Esophagus squamous epithelium (tissue), 5 donors: Measurements from ENCODE around the gene ARAP2. TPM values are rescaled to one million over a fixed set of nuclear protein-coding genes. Genes with fewer than 3 reads are reported as not detected.

Source experiments
- DNase-seq: peaks from one replicate; lab custom pipeline; 2025; lab: John Stamatoyannopoulos, UW
- H3K27ac ChIP-seq, 4 donors: fragments of 200-600 bp; sonication (generic); one replicate each; pipeline ENCODE4 v1.5.1; 2016 to 2019; ENCODE audit warnings: mild to moderate bottlenecking in 1 of 4
- H3K27me3 ChIP-seq, 4 donors: fragments of 200-600 bp; sonication (generic); 1 replicate in 3 of 4; 2 replicates in 1 of 4; pipeline versions ENCODE4 v1.5.1 to v1.6.0; 2017 to 2021; ENCODE audit warnings: antibody characterized with exemption in 1 of 4
- H3K36me3 ChIP-seq, 3 donors: fragments of 200-600 bp; sonication (generic); one replicate each; pipeline ENCODE4 v1.5.1; 2016 to 2019
- H3K4me1 ChIP-seq, 3 donors: fragments of 200-600 bp; sonication (generic); one replicate each; pipeline ENCODE4 v1.5.1; 2017 to 2019
- H3K4me3 ChIP-seq, 4 donors: fragments of 200-600 bp; sonication (generic); 1 replicate in 3 of 4; 2 replicates in 1 of 4; pipeline ENCODE4 v1.5.1; 2016 to 2019; ENCODE audit warnings: mild to moderate bottlenecking in 2 of 4, moderate library complexity in 1 of 4
- H3K9me3 ChIP-seq, 3 donors: fragments of 200-600 bp; sonication (generic); one replicate each; pipeline ENCODE4 v1.5.1; 2016 to 2019
- CTCF ChIP-seq, 6 experiments: fragments of 450-650 bp in 4 of 6; fragments of 200-600 bp in 2 of 6; sonication (generic) in 2 of 6; IDR thresholded peaks; one replicate each; pipeline ENCODE4 v1.5.1; 2016 to 2019; ENCODE audit warnings: antibody characterized with exemption in 6 of 6, mild to moderate bottlenecking in 4 of 6, moderate library complexity in 4 of 6
- POLR2A ChIP-seq, 4 donors: fragments of 450-650 bp; IDR thresholded peaks; one replicate each; pipeline ENCODE4 v1.6.1; 2017; ENCODE audit warnings: antibody characterized with exemption in 4 of 4, mild to moderate bottlenecking in 4 of 4, moderate library complexity in 3 of 4
- WGBS, 2 donors: methylation state at CpG; one replicate each; pipeline ENCODE4 v1.1.5; 2018; 5-methylcytosine and 5-hydroxymethylcytosine counted together
- intact Hi-C: fragments of 100-400 bp; cut with DNase I; formaldehyde crosslinking; loops from one replicate; pipeline ENCODE4 v1.15.0; 2022
- total RNA-seq, 4 donors: library from RNA; depleted of rRNA; stranded (reverse); fragments of >200 nt; gene quantifications; one replicate each; pipeline ENCODE4 v1.1.0, GENCODE V29; 2016
- donor health status: DM: yes; HTN: yes; CAD: no.

The ARAP2 gene
- total RNA-seq, 4 donors from 2014 or later = 28.5 to 65.8 (median 46.9) TPM

GRCh38 chr4:36222702-36223101, 21.6 kb downstream of the ARAP2 start:
- WGBS, 2 donors = 77 to 90% methylated on average over 1 of the region's 1 CpG
- Histone ChIP-seq H3K36me3 (no peaks in the 10 kb centered on the region), H3K9me3 (no peaks in the 10 kb centered on the region), H3K4me3 (no peak overlapping the region), H3K4me1 (peaks cover 0 to 12% (median 3%) of the 10 kb centered on the region in 3 donors), H3K27me3 (no peaks in the 10 kb centered on the region), H3K27ac (no peak overlapping the region)
- no peak for TF ChIP-seq CTCF (IDR thresholded peaks at IDR 0.05)
- TF ChIP-seq POLR2A (IDR thresholded peaks at IDR 0.05) = no peak
- intact Hi-C loops = no loop called here
- no peak for DNase-seq

- H3K4me1 ChIP-seq = peaks cover 0 to 12% (median 3%) of the 10 kb centered on the region in 3 donors
- TF ChIP-seq CTCF (IDR thresholded peaks at IDR 0.05) (no peak), POLR2A (IDR thresholded peaks at IDR 0.05) (no peak)
- no peak overlapping the region for H3K27ac ChIP-seq
- no peaks in the 10 kb centered on the region for H3K27me3 ChIP-seq
- no peaks in the 10 kb centered on the region for H3K36me3 ChIP-seq
- H3K4me3 ChIP-seq = no peak overlapping the region
- DNase-seq = no peak
- no peaks in the 10 kb centered on the region for H3K9me3 ChIP-seq
- intact Hi-C loops = no loop called here
- WGBS, 2 donors = 86 to 92% methylated on average over 3 of the region's 3 CpGs
Measured at GRCh38 chr4:36220776-36221175, 23.5 kb downstream of the ARAP2 start.

GRCh38 chr4:36218121-36218520, 26.2 kb downstream of the ARAP2 start:
- H3K9me3 ChIP-seq = no peaks in the 10 kb centered on the region
- no peak overlapping the region for H3K27ac ChIP-seq
- H3K36me3 ChIP-seq = peaks cover 0 to 4% (median 0%) of the 10 kb centered on the region in 3 donors
- no peaks in the 10 kb centered on the region for H3K27me3 ChIP-seq
- DNase-seq = no peak
- intact Hi-C loops = no loop called here
- peaks cover 0 to 4% (median 0%) of the 10 kb centered on the region in 3 donors for H3K4me1 ChIP-seq
- no peak overlapping the region for H3K4me3 ChIP-seq
- TF ChIP-seq CTCF (IDR thresholded peaks at IDR 0.05) (no peak), POLR2A (IDR thresholded peaks at IDR 0.05) (no peak)

GRCh38 chr4:36215627-36216026, 28.7 kb downstream of the ARAP2 start:
- Histone ChIP-seq H3K9me3 (no peaks in the 10 kb centered on the region), H3K4me1 (no peaks in the 10 kb centered on the region), H3K4me3 (no peak overlapping the region), H3K36me3 (peaks cover 0 to 26% (median 0%) of the 10 kb centered on the region in 3 donors), H3K27me3 (no peaks in the 10 kb centered on the region), H3K27ac (no peak overlapping the region)
- intact Hi-C loops = no loop called here
- DNase-seq = no peak
- TF ChIP-seq CTCF (IDR thresholded peaks at IDR 0.05) (no peak), POLR2A (IDR thresholded peaks at IDR 0.05) (no peak)
- 84% methylated on average over 2 to 3 of the region's 3 CpGs for WGBS, 2 donors

- Histone ChIP-seq H3K27me3 (no peaks in the 10 kb centered on the region), H3K4me3 (no peak overlapping the region), H3K27ac (no peak overlapping the region), H3K9me3 (no peaks in the 10 kb centered on the region), H3K36me3 (peaks cover 0 to 33% (median 0%) of the 10 kb centered on the region in 3 donors), H3K4me1 (no peaks in the 10 kb centered on the region)
- no peak for TF ChIP-seq POLR2A (IDR thresholded peaks at IDR 0.05)
- no peak for TF ChIP-seq CTCF (IDR thresholded peaks at IDR 0.05)
- DNase-seq = no peak
- 64 to 71% methylated on average over 4 of the region's 4 CpGs for WGBS, 2 donors
- intact Hi-C loops = no loop called here
Measured at GRCh38 chr4:36214735-36215485, 29.4 kb downstream of the ARAP2 start.
